Kidney (tissue), 14 donors: Measurements from ENCODE around the gene CDH12. TPM values are rescaled to one million over a fixed set of nuclear protein-coding genes. Genes with fewer than 3 reads are reported as not detected.

Experiments used
- DNase-seq, 5 donors: peaks; one replicate each; pipeline ENCODE4 v3.0.0-alpha.2; 2013 to 2020
- FAIRE-seq: peaks from 2 replicates; lab custom pipeline; 2012; peaks lifted over from hg19 to GRCh38; lab: Jason Lieb, UNC
- H3K27ac ChIP-seq, 2 donors: one replicate each; pipeline ENCODE4 v1.7.0; 2013; ENCODE audit warnings: low read depth in 2 of 2, low read length in 2 of 2, inconsistent platforms in 1 of 2
- H3K27me3 ChIP-seq: one replicate; pipeline ENCODE4 v1.7.1; 2013; ENCODE audit warnings: low read length, inconsistent platforms; ENCODE audit not compliant: control insufficient read depth, insufficient read depth
- H3K36me3 ChIP-seq, 3 donors: one replicate each; pipeline versions ENCODE4 v1.7.0 to v1.7.1; 2013; ENCODE audit warnings: low read length in 3 of 3, control low read depth in 1 of 3, inconsistent platforms in 1 of 3; ENCODE audit not compliant: insufficient read depth in 3 of 3, control insufficient read depth in 2 of 3
- H3K4me1 ChIP-seq, 3 donors: one replicate each; pipeline versions ENCODE4 v1.7.0 to v1.7.1; 2013; ENCODE audit warnings: low read length in 3 of 3, inconsistent platforms in 1 of 3, low read depth in 1 of 3; ENCODE audit not compliant: control insufficient read depth in 2 of 3, insufficient read depth in 2 of 3
- H3K4me3 ChIP-seq, 3 donors: one replicate each; pipeline versions ENCODE4 v1.7.0 to v1.8.1; 2013; ENCODE audit warnings: low read length in 3 of 3, control low read depth in 1 of 3, inconsistent platforms in 1 of 3
- H3K9ac ChIP-seq, 3 donors: one replicate each; pipeline versions ENCODE4 v1.7.0 to v1.7.1; 2013; ENCODE audit warnings: low read length in 3 of 3, control low read depth in 1 of 3, inconsistent platforms in 1 of 3
- H3K9me3 ChIP-seq, 3 donors: one replicate each; pipeline versions ENCODE4 v1.7.0 to v1.7.1; 2013; ENCODE audit warnings: low read length in 3 of 3, control low read depth in 1 of 3, inconsistent platforms in 1 of 3; ENCODE audit not compliant: control insufficient read depth in 2 of 3, insufficient read depth in 1 of 3
- CTCF ChIP-seq: IDR thresholded peaks from 3 replicates; pipeline ENCODE4 v1.5.1; 2012; ENCODE audit warnings: mild to moderate bottlenecking, moderate library complexity, borderline replicate concordance; ENCODE audit not compliant: insufficient read depth; ENCODE audit errors: extremely low read depth
- intact Hi-C: fragments of 100-400 bp; cut with DNase I; formaldehyde crosslinking; loops from one replicate; pipeline ENCODE4 v1.11.1; 2022
- polyA plus RNA-seq: library from polyadenylated mRNA; stranded (reverse); fragments of 350-450 nt; fragmentation: Illumina TruSeq; extraction: RNeasy Lipid Tissue Mini Kit (QIAGEN cat#74804); gene quantifications from one replicate; pipeline ENCODE4 v1.2.3, GENCODE V29; 2014; ENCODE audit warnings: low read depth, low replicate concordance; ENCODE audit not compliant: insufficient read depth
- total RNA-seq: library from RNA; stranded (reverse); fragmentation: NEBNext Ultra II Directional; extraction: Animal tissue kit (Norgen Biotek cat#: 25700); gene quantifications from one replicate; pipeline ENCODE4 v1.2.1, GENCODE V29; 2021
- donor health status: control.
- donor health status: control.
- donor health status: control.
- donor health status: control.
- donor health status: control.
- donor health status: DM: yes; HTN: yes; CAD: no.
- donor health status: Normal renal cell carcinoma (clear cell type).

CDH12 gene
- total and polyA plus RNA-seq, 2 donors from 2014 or later, result 0.17 TPM; not detected in 1

GRCh38 chr5:21882074-21882745 lies 970.9 kb downstream of the CDH12 start:
- Histone ChIP-seq H3K36me3 (no peaks in the 10 kb centered on the region), H3K27ac (no peak overlapping the region), H3K4me1 (no peaks in the 10 kb centered on the region), H3K4me3 (no peak overlapping the region), H3K27me3 (no peaks in the 10 kb centered on the region), H3K9me3 (peaks cover 0 to 2% (median 0%) of the 10 kb centered on the region in 3 donors), H3K9ac (no peak overlapping the region)
- FAIRE-seq, result no peak
- no peak for TF ChIP-seq CTCF
- DNase-seq, result no peak
- intact Hi-C loops, result no loop called here

- H3K4me3 ChIP-seq, result no peak overlapping the region
- H3K9me3 ChIP-seq, result peaks cover 0 to 2% (median 0%) of the 10 kb centered on the region in 3 donors
- no peaks in the 10 kb centered on the region for H3K4me1 ChIP-seq
- H3K36me3 ChIP-seq, result no peaks in the 10 kb centered on the region
- H3K27ac ChIP-seq, result no peak overlapping the region
- DNase-seq, result no peak
- no peak for TF ChIP-seq CTCF
- H3K9ac ChIP-seq, result no peak overlapping the region
- no peaks in the 10 kb centered on the region for H3K27me3 ChIP-seq
- no peak for FAIRE-seq
- intact Hi-C loops, result no loop called here
Observed at GRCh38 chr5:21880164-21880563, 973.0 kb downstream of the CDH12 start.

GRCh38 chr5:21862986-21863385 lies 990.2 kb downstream of the CDH12 start:
- H3K9ac ChIP-seq, result no peak overlapping the region
- FAIRE-seq (no peak), DNase-seq (no peak)
- no peaks in the 10 kb centered on the region for H3K27me3 ChIP-seq
- intact Hi-C loops, result no loop called here
- no peaks in the 10 kb centered on the region for H3K36me3 ChIP-seq
- no peak for TF ChIP-seq CTCF
- H3K9me3 ChIP-seq, result no peaks in the 10 kb centered on the region
- H3K4me1 ChIP-seq, result no peaks in the 10 kb centered on the region
- no peak overlapping the region for H3K4me3 ChIP-seq
- no peak overlapping the region for H3K27ac ChIP-seq
